A549 (cell line): ENCODE data around the gene HS6ST1. TPM values are rescaled to one million over a fixed set of nuclear protein-coding genes. Genes with fewer than 3 reads are reported as not detected.

ENCODE experiments used
- ATAC-seq, 2 experiments: fragments of 200-7000 bp in 1 of 2; fragments of >200 bp in 1 of 2; cut with Nextera tagmentation in 1 of 2; cut with Tn5 transposase in 1 of 2; 3 replicates each; pipeline versions ENCODE4 v1.8.0 to v1.9.1; 2018 to 2020; ENCODE audit warnings: mild to moderate bottlenecking in 1 of 2, moderate library complexity in 1 of 2
- CTCF ChIA-PET: fragments of 300-600 bp; sonication (Branson Sonifier 250); formaldehyde crosslinking; extraction: SDS; loops from one replicate; lab custom pipeline; 2021; ENCODE audit warnings: antibody characterized with exemption, inconsistent platforms; lab: Yijun Ruan, JAX
- POLR2A ChIA-PET: fragments of 350-600 bp; formaldehyde crosslinking; extraction: SDS; loops from one replicate; lab custom pipeline; 2021; ENCODE audit warnings: antibody characterized with exemption, inconsistent platforms; lab: Yijun Ruan, JAX
- DNase-seq, 2 experiments: peaks; one replicate each; pipeline versions ENCODE4 v3.0.0 to v3.0.0-alpha.2; 2011 to 2016; ENCODE audit warnings: low read depth in 1 of 2, low spot score in 1 of 2
- FAIRE-seq: peaks from 2 replicates; lab custom pipeline; 2011; peaks lifted over from hg19 to GRCh38; lab: Jason Lieb, UNC
- H3K27ac ChIP-seq, 2 experiments: fragments of >200 bp; sonication (Bioruptor Twin); formaldehyde crosslinking; 3 replicates each; pipeline ENCODE4 v1.5.1; 2016 to 2017
- H3K4me1 ChIP-seq: fragments of >200 bp; sonication (Bioruptor Twin); formaldehyde crosslinking; 3 replicates; pipeline ENCODE4 v1.6.1; 2016
- H3K4me2 ChIP-seq: fragments of >200 bp; sonication (Bioruptor Twin); formaldehyde crosslinking; 3 replicates; pipeline ENCODE4 v1.6.1; 2016
- H3K4me3 ChIP-seq: fragments of >200 bp; sonication (Bioruptor Twin); formaldehyde crosslinking; 3 replicates; pipeline ENCODE4 v1.5.1; 2016
- H3K9me3 ChIP-seq: fragments of >200 bp; sonication (Bioruptor Twin); formaldehyde crosslinking; 3 replicates; pipeline ENCODE4 v1.6.1; 2016
- BCL3 ChIP-seq: fragments of >200 bp; sonication (Bioruptor Twin); formaldehyde crosslinking; IDR thresholded peaks from 3 replicates; pipeline ENCODE4 v1.6.1; 2016
- BHLHE40 ChIP-seq: IDR thresholded peaks from 2 replicates; pipeline ENCODE4 v1.6.1; 2012; ENCODE audit warnings: low read depth, low read length, inconsistent platforms
- CBX2 ChIP-seq: fragments of 200-600 bp; sonication (generic); IDR thresholded peaks from 2 replicates; pipeline ENCODE4 v1.6.1; 2016; ENCODE audit warnings: low read depth, mild to moderate bottlenecking, borderline replicate concordance
- CBX8 ChIP-seq: fragments of 200-600 bp; sonication (generic); IDR thresholded peaks from 2 replicates; pipeline ENCODE4 v1.6.1; 2016
- CEBPB ChIP-seq, 2 experiments: fragments of >200 bp in 1 of 2; sonication (Bioruptor Twin) in 1 of 2; formaldehyde crosslinking in 1 of 2; IDR thresholded peaks; 2 replicates each; pipeline ENCODE4 v1.6.1; 2012 to 2016
- CHD2 ChIP-seq: fragments of 150-350 bp; IDR thresholded peaks from 2 replicates; pipeline ENCODE4 v1.6.1; 2014; ENCODE audit warnings: low read length; ENCODE audit not compliant: partially characterized antibody
- CTCF ChIP-seq: fragments of >200 bp; sonication (Bioruptor Twin); formaldehyde crosslinking; IDR thresholded peaks from 3 replicates; pipeline ENCODE4 v1.5.1; 2016
- EP300 ChIP-seq, 2 experiments: fragments of >200 bp; sonication (Bioruptor Twin); formaldehyde crosslinking; IDR thresholded peaks; 2 replicates in 1 of 2; 3 replicates in 1 of 2; pipeline ENCODE4 v1.6.1; 2016 to 2017
- ESRRA ChIP-seq: fragments of 150-350 bp; IDR thresholded peaks from 2 replicates; pipeline ENCODE4 v1.6.1; 2014; ENCODE audit warnings: mild to moderate bottlenecking, low read length, borderline replicate concordance
- FOSB ChIP-seq: fragments of 250-450 bp; sonication (Bioruptor Pico); IDR thresholded peaks from 2 replicates; pipeline ENCODE4 v1.5.0; 2020; ENCODE audit warnings: mild to moderate bottlenecking, moderate library complexity
- GATA3 ChIP-seq: IDR thresholded peaks from 2 replicates; pipeline ENCODE4 v1.6.1; 2012; ENCODE audit warnings: borderline replicate concordance
- HOXA7 ChIP-seq: fragments of 250-450 bp; sonication (Bioruptor Pico); IDR thresholded peaks from 2 replicates; pipeline ENCODE4 v1.5.0; 2020; ENCODE audit warnings: mild to moderate bottlenecking, moderate library complexity
- JUN ChIP-seq, 2 experiments: fragments of >200 bp; sonication (Bioruptor Twin); formaldehyde crosslinking; IDR thresholded peaks; 2 replicates in 1 of 2; 3 replicates in 1 of 2; pipeline ENCODE4 v1.6.1; 2016 to 2017
- JUNB ChIP-seq: fragments of >200 bp; sonication (Bioruptor Twin); formaldehyde crosslinking; IDR thresholded peaks from 2 replicates; pipeline ENCODE4 v1.6.1; 2016
- KDM5A ChIP-seq: fragments of 200-600 bp; sonication (generic); IDR thresholded peaks from 2 replicates; pipeline ENCODE4 v1.6.1; 2016; ENCODE audit warnings: antibody characterized with exemption, mild to moderate bottlenecking
- MAX ChIP-seq: IDR thresholded peaks from 2 replicates; pipeline ENCODE4 v1.6.1; 2012
- MAZ ChIP-seq: fragments of 150-350 bp; IDR thresholded peaks from 2 replicates; pipeline ENCODE4 v1.6.1; 2014; ENCODE audit warnings: antibody characterized with exemption, low read depth, low read length, borderline replicate concordance
- NR3C1 ChIP-seq: fragments of >200 bp; sonication (Bioruptor Twin); formaldehyde crosslinking; IDR thresholded peaks from 3 replicates; pipeline ENCODE4 v1.6.1; 2017
- PBX3 ChIP-seq: IDR thresholded peaks from 2 replicates; pipeline ENCODE4 v1.6.1; 2012
- RARB ChIP-seq: fragments of 250-450 bp; sonication (Bioruptor Pico); IDR thresholded peaks from 2 replicates; pipeline ENCODE4 v1.8.0; 2021; ENCODE audit warnings: mild to moderate bottlenecking, moderate library complexity
- RFX5 ChIP-seq: fragments of 450-650 bp; IDR thresholded peaks from 2 replicates; pipeline ENCODE4 v1.7.1; 2014; ENCODE audit warnings: antibody characterized with exemption, mild to moderate bottlenecking, moderate library complexity
- SMC3 ChIP-seq: fragments of >200 bp; sonication (Bioruptor Twin); formaldehyde crosslinking; IDR thresholded peaks from 3 replicates; pipeline ENCODE4 v1.6.1; 2018; ENCODE audit warnings: inconsistent platforms
- TFCP2L1 ChIP-seq: fragments of 250-450 bp; sonication (Bioruptor Pico); IDR thresholded peaks from 2 replicates; pipeline ENCODE4 v1.5.0; 2021; ENCODE audit warnings: mild to moderate bottlenecking
- TP53 ChIP-seq: fragments of 250-450 bp; sonication (Bioruptor Pico); IDR thresholded peaks from 2 replicates; pipeline ENCODE4 v1.5.0; 2021; ENCODE audit warnings: mild to moderate bottlenecking, moderate library complexity
- ZSCAN20 ChIP-seq: fragments of 250-450 bp; sonication (Bioruptor Pico); IDR thresholded peaks from 2 replicates; pipeline ENCODE4 v1.8.0; 2022; ENCODE audit warnings: mild to moderate bottlenecking, moderate library complexity
- WGBS: methylation state at CpG from one replicate; pipeline ENCODE4 v1.1.6; 2017; ENCODE audit errors: missing lambda C conversion rate; 5-methylcytosine and 5-hydroxymethylcytosine counted together
- polyA plus RNA-seq, 4 experiments: library from polyadenylated mRNA; depleted of rRNA in 3 of 4; stranded (reverse); fragments of >200 nt; fragmentation: RNase III in 1 of 4; extraction: RNeasy Plus Mini Kit Qiagen cat#74134 plus additional on column Dnase treatment in 1 of 4; gene quantifications; 2 replicates in 3 of 4; 3 replicates in 1 of 4; pipeline ENCODE4 v1.2.3, GENCODE V29; 2011 to 2017
- TF ChIP-seq, protein P1 (sequence below): fragments of 250-450 bp; sonication (Bioruptor Pico); IDR thresholded peaks from 2 replicates; pipeline ENCODE4 v1.5.0; 2020; ENCODE audit warnings: low read depth, mild to moderate bottlenecking, moderate library complexity

The HS6ST1 gene
- polyA plus RNA-seq, 2 of the 4 experiments (the other 2 are of a cell fraction): 3.8 to 11.6 TPM

DNA sequence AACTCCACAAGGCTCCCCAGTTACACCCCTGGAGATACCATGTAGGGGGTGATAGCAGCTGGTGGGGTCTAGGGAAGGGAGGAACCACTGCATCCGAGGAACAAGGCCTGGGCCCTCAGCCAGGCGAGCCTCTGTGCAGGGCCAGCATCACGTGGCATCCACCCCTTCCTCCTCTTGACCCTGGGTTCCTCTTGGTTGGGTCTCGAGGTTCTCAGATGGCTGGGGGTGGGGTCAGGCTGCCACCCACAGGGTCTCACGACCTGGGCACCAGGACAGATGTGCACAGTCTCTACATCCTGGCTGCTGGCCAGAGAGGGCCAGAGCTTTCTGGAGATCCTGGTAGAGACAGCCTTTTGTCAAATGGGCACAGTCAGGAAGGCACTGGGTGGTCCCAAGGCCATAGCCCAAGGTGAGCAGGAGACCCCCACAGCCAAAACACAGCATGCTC lies 10.4 kb downstream of the HS6ST1 start:
- no peak for DNase-seq
- POLR2A ChIA-PET: no interaction called here
- Histone ChIP-seq H3K27ac (no peak overlapping the region), H3K4me3 (no peak overlapping the region), H3K4me2 (no peak overlapping the region), H3K9me3 (no peaks in the 10 kb centered on the region), H3K4me1 (peaks cover 33% of the 10 kb centered on the region)
- CTCF ChIA-PET: interaction anchor here (0.5 to 1.4 kb wide), 2 partner anchors 126 to 245 kb away, joined by 3 to 5 read pairs; no protein-coding TSS in a partner anchor
- 74% methylated on average over 5 of the region's 5 CpGs for WGBS
- TF ChIP-seq SMC3: no peak
- no peak for TF ChIP-seq BCL3
- no peak for TF ChIP-seq RFX5
- no peak for TF ChIP-seq EP300 (IDR thresholded peaks at IDR 0.05)
- no peak for TF ChIP-seq RARB (CRISPR knock-in tag)
- TF ChIP-seq, protein P1, sequence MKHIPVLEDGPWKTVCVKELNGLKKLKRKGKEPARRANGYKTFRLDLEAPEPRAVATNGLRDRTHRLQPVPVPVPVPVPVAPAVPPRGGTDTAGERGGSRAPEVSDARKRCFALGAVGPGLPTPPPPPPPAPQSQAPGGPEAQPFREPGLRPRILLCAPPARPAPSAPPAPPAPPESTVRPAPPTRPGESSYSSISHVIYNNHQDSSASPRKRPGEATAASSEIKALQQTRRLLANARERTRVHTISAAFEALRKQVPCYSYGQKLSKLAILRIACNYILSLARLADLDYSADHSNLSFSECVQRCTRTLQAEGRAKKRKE: no peak
- ATAC-seq: no peak
- FAIRE-seq: no peak

DNA sequence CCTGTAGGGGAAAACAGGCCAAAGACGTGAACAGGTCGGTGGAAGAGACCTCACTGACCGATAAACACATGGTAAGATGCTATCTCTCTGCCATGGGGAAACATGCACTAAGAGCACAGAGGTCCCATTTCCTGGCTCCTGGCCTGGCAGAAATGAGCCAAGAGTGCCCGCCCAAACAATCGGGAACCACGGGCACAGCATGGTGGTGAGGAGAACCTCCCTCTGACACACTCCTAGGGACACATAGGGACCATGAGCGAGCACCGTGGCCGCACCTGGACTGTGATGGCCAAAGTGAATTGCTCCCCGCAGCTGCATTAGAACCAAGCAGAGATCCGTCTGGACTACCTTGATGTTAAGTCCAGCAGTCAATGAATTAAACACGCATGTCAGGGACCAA lies 11.1 kb downstream of the HS6ST1 start:
- Histone ChIP-seq H3K4me2 (no peak overlapping the region), H3K9me3 (no peaks in the 10 kb centered on the region), H3K27ac (no peak overlapping the region), H3K4me3 (no peak overlapping the region), H3K4me1 (peaks cover 33% of the 10 kb centered on the region)
- POLR2A ChIA-PET: no interaction called here
- TF ChIP-seq EP300 (IDR thresholded peaks at IDR 0.05) (no peak), ESRRA (no peak), GATA3 (no peak), HOXA7 (CRISPR knock-in tag) (no peak), MAZ (no peak), BHLHE40 (no peak), CHD2 (no peak), JUNB (no peak), TP53 (CRISPR knock-in tag) (no peak), FOSB (CRISPR knock-in tag) (no peak), KDM5A (no peak)
- no peak for FAIRE-seq
- no peak for ATAC-seq
- CTCF ChIA-PET: interaction anchor here (1.4 to 1.6 kb wide), 2 partner anchors 15 to 244 kb away, joined by 4 to 5 read pairs; no protein-coding TSS in a partner anchor
- no peak for DNase-seq
- 94% methylated on average over 12 of the region's 12 CpGs for WGBS

GRCh38 chr2:128306931-128307460 lies 11.7 kb downstream of the HS6ST1 start:
- ATAC-seq (no peak), DNase-seq (no peak), FAIRE-seq (no peak)
- H3K9me3 ChIP-seq: no peaks in the 10 kb centered on the region
- CTCF ChIA-PET: interaction anchor here (1.1 to 2.8 kb wide), 7 partner anchors 9 to 244 kb away, joined by 3 to 12 read pairs (median 4); no protein-coding TSS in a partner anchor
- H3K4me3 ChIP-seq: no peak overlapping the region
- 88% methylated on average over 7 of the region's 11 CpGs for WGBS
- H3K4me2 ChIP-seq: peak overlapping the region; percentile 66
- POLR2A ChIA-PET: no interaction called here
- H3K4me1 ChIP-seq: peaks cover 33% of the 10 kb centered on the region
- H3K27ac ChIP-seq: peak overlapping the region in 1 of 2 experiments; percentile 83; a peak in 3 of 6 replicates
- no peak for TF ChIP-seq GATA3
- no peak for TF ChIP-seq CTCF
- no peak for TF ChIP-seq KDM5A
- no peak for TF ChIP-seq JUN (IDR thresholded peaks at IDR 0.05)
- TF ChIP-seq PBX3: no peak
- no peak for TF ChIP-seq MAX
- no peak for TF ChIP-seq CBX2
- TF ChIP-seq CEBPB (IDR thresholded peaks at IDR 0.05): no peak
- TF ChIP-seq CBX8: no peak
- TF ChIP-seq BHLHE40: no peak
- TF ChIP-seq TFCP2L1 (CRISPR knock-in tag): no peak
- TF ChIP-seq, protein P1: no peak
- TF ChIP-seq BCL3: no peak
- no peak for TF ChIP-seq HOXA7 (CRISPR knock-in tag)
- no peak for TF ChIP-seq NR3C1
- TF ChIP-seq ZSCAN20 (CRISPR knock-in tag): no peak
